Activated CD8-positive, alpha-beta memory T cell treated with anti-CD3 and anti-CD28 coated beads, Interleukin-2, amount 10 ng/mL, durations not matched to agents 7 days and 5 days (primary cell): ENCODE data around the gene MT1E. TPM values are rescaled to one million over a fixed set of nuclear protein-coding genes. Genes with fewer than 3 reads are reported as not detected.

Source experiments
- ATAC-seq: fragments of 150-1000 bp; cut with Tn5 transposase; one replicate; pipeline ENCODE4 v1.10.0; 2021; ENCODE audit warnings: moderate library complexity
- CTCF ChIA-PET: fragments of 350-600 bp; sonication (Branson Sonifier 250); formaldehyde crosslinking; loops from one replicate; lab custom pipeline; 2021; ENCODE audit warnings: antibody characterized with exemption; lab: Charles Lee
- DNase-seq: peaks from one replicate; pipeline ENCODE4 v3.0.0-alpha.2; 2020
- H3K27ac Mint-ChIP-seq: one replicate; pipeline ENCODE4 v1.8.0; 2021; ENCODE audit warnings: mild to moderate bottlenecking, mixed read lengths
- H3K27me3 Mint-ChIP-seq: one replicate; pipeline ENCODE4 v1.8.0; 2021; ENCODE audit warnings: mixed read lengths
- H3K36me3 Mint-ChIP-seq: one replicate; pipeline ENCODE4 v1.8.0; 2021; ENCODE audit warnings: mild to moderate bottlenecking, mixed read lengths
- H3K4me1 Mint-ChIP-seq: one replicate; pipeline ENCODE4 v1.8.0; 2021; ENCODE audit warnings: mixed read lengths
- H3K4me3 Mint-ChIP-seq: one replicate; pipeline ENCODE4 v1.8.0; 2021; ENCODE audit warnings: mild to moderate bottlenecking, moderate library complexity, mixed read lengths
- H3K9me3 Mint-ChIP-seq: one replicate; pipeline ENCODE4 v1.8.0; 2022; ENCODE audit warnings: low read depth, mixed read lengths
- total RNA-seq, 2 experiments: library from RNA; stranded (reverse); gene quantifications; one replicate each; pipeline ENCODE4 v1.2.3, GENCODE V29; 2021

MT1E gene
- total RNA-seq, 2 experiments from 2014 or later = 41.2 to 54.1 TPM

DNA sequence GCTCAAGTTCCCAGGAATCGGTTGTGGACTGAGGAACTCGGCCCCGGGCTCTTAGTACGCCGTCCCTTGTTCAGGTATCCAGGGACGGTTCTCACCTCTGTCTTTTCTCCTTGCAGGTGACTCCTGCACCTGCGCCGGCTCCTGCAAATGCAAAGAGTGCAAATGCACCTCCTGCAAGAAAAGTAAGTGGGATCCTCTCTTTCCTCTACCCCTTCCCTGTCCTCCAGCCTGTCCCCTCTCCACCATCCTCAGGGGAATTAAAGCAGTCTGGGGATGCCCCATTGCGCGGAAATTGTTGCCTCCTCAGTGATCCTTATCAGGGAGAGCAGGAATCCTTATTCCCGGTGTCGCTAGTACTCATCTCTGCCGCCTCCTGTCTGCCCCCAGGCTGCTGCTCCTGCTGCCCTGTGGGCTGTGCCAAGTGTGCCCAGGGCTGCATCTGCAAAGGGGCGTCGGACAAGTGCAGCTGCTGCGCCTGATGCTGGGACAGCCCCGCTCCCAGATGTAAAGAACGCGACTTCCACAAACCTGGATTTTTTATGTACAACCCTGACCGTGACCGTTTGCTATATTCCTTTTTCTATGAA, 16.6 kb upstream of the MT1E start:
- no peak for ATAC-seq
- no peak for DNase-seq
- CTCF ChIA-PET = interaction anchor here (1.5 to 3.9 kb wide), 4 partner anchors 8 to 93 kb away, joined by 3 to 15 read pairs (median 8); no protein-coding TSS in a partner anchor

GRCh38 chr16:56609463-56609921, 16.1 kb upstream of the MT1E start:
- H3K27me3 Mint-ChIP-seq = no peaks in the 10 kb centered on the region
- H3K9me3 Mint-ChIP-seq = no peaks in the 10 kb centered on the region
- CTCF ChIA-PET = interaction anchor here (0.8 to 3.9 kb wide), 5 partner anchors 9 to 92 kb away, joined by 3 to 15 read pairs (median 6); no protein-coding TSS in a partner anchor
- peaks cover 59% of the 10 kb centered on the region for H3K4me1 Mint-ChIP-seq
- peak; percentile 46 for ATAC-seq
- peak overlapping the region; percentile 95 for H3K4me3 Mint-ChIP-seq
- peak; percentile 83 for DNase-seq
- no peaks in the 10 kb centered on the region for H3K36me3 Mint-ChIP-seq
- H3K27ac Mint-ChIP-seq = peak overlapping the region; percentile 94

More for the DNA sequence above, 16.6 kb upstream of the MT1E start:
- no peaks in the 10 kb centered on the region for H3K36me3 Mint-ChIP-seq
- H3K27ac Mint-ChIP-seq = peak overlapping the region; percentile 94
- no peaks in the 10 kb centered on the region for H3K27me3 Mint-ChIP-seq
- peaks cover 54% of the 10 kb centered on the region for H3K4me1 Mint-ChIP-seq
- no peaks in the 10 kb centered on the region for H3K9me3 Mint-ChIP-seq
- peak overlapping the region; percentile 95 for H3K4me3 Mint-ChIP-seq

DNA sequence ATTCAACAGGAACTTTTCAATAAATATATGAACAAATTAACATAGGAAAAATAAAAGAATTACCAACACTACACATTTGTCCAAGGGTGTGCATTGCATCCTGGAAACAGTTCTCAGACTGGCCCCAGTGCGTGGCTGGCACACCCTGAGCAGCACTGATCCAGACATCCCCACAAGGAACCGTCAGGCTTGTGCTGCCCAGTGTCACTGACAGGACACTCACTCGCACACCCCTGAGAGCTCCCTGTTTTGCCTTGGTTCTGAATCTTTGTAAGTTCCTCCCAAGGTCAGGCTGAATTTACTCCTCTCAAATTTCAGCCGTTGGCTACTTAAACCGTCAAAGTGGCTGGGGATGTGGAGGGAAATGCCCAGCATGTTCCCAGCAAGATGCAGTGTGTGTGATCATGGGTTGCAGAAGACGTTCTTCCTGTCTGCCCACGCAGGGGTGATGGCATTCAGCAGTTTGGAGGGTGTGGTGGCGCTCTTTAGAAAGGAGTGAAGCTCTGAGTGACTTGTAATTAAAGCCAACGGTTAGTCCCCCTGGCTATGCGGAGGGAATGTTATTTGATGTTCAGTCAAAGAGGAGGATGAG, 15.5 kb upstream of the MT1E start:
- H3K4me3 Mint-ChIP-seq = peak overlapping the region; percentile 95
- no peaks in the 10 kb centered on the region for H3K9me3 Mint-ChIP-seq
- H3K36me3 Mint-ChIP-seq = no peaks in the 10 kb centered on the region
- CTCF ChIA-PET = interaction anchor here (0.8 to 2.7 kb wide), 3 partner anchors 9 to 92 kb away, joined by 3 to 10 read pairs (median 6); no protein-coding TSS in a partner anchor
- ATAC-seq (peak; percentile 17), DNase-seq (peak; percentile 75)
- H3K4me1 Mint-ChIP-seq = peaks cover 66% of the 10 kb centered on the region
- H3K27me3 Mint-ChIP-seq = no peaks in the 10 kb centered on the region
- H3K27ac Mint-ChIP-seq = peak overlapping the region; percentile 94

DNA sequence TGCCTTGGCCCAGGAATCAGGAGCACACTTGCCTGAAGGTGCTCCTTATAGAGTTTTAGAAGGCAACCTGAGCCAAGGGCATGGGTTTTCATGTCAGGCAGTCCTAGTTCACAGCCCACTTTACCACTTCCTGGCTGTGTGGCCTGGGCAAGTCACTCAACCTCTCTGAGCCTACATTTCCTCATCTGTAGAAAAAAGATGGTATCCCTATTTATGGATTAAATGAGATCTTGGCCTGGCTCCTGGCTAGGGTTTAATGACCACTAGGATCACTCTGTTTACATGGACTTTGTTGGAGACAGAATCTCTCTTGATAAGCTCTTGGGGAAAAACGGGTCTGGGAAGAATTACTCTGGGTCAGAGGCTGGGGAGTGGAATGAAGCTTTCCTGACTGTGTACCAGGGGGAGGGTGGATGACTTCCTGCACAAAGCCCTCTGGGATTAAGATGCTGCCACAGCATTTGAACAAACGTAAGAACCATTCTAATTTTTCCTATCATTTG, 14.9 kb upstream of the MT1E start:
- DNase-seq = peak; percentile 74

GRCh38 chr16:56611281-56611833, 14.2 kb upstream of the MT1E start:
- Mint-ChIP-seq H3K36me3 (no peaks in the 10 kb centered on the region), H3K4me1 (peaks cover 71% of the 10 kb centered on the region), H3K4me3 (no peak overlapping the region), H3K27ac (peak overlapping the region; percentile 58), H3K9me3 (no peaks in the 10 kb centered on the region), H3K27me3 (no peaks in the 10 kb centered on the region)
- no peak for DNase-seq
- ATAC-seq = no peak
- CTCF ChIA-PET = interaction anchor here (1.9 to 4.1 kb wide), 4 partner anchors 11 to 90 kb away, joined by 6 to 12 read pairs (median 8); partner anchors contain the start of gene MT1E

More for the DNA sequence above, 14.9 kb upstream of the MT1E start:
- H3K9me3 Mint-ChIP-seq = no peaks in the 10 kb centered on the region
- no peaks in the 10 kb centered on the region for H3K36me3 Mint-ChIP-seq
- H3K4me1 Mint-ChIP-seq = peaks cover 69% of the 10 kb centered on the region
- peak overlapping the region; percentile 94 for H3K27ac Mint-ChIP-seq
- CTCF ChIA-PET = interaction anchor here (2.0 to 4.1 kb wide), 4 partner anchors 10 to 91 kb away, joined by 6 to 12 read pairs (median 9); no protein-coding TSS in a partner anchor
- no peaks in the 10 kb centered on the region for H3K27me3 Mint-ChIP-seq
- H3K4me3 Mint-ChIP-seq = peak overlapping the region; percentile 95
- ATAC-seq = no peak

DNA sequence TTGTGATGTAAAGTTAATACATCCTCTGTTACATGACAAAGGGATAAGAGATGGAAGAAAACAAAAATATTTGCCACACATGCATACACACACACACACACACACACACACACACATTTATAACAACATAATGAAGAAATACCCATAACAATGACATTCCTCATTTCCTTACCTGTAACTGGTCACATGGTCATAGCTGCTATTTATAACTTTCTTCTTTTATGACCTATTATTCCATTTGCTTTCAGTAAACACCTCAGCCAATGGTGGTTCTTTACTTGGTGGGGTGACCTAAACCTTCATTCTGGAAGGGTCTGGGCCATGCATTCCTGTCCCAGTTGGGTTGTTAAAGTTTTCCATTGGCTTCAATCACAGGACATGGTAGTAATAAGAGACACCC, 11.9 kb upstream of the MT1E start:
- no peak for ATAC-seq
- Mint-ChIP-seq H3K27ac (no peak overlapping the region), H3K36me3 (no peaks in the 10 kb centered on the region), H3K27me3 (peaks cover 14% of the 10 kb centered on the region), H3K4me1 (peaks cover 67% of the 10 kb centered on the region), H3K9me3 (no peaks in the 10 kb centered on the region), H3K4me3 (no peak overlapping the region)
- no peak for DNase-seq
- CTCF ChIA-PET = interaction anchor here (4.1 kb wide), 1 partner anchor 37 kb away, joined by 12 read pairs; no protein-coding TSS in a partner anchor

GRCh38 chr16:56614549-56614991, 11.0 kb upstream of the MT1E start:
- no peaks in the 10 kb centered on the region for H3K36me3 Mint-ChIP-seq
- peaks cover 20% of the 10 kb centered on the region for H3K27me3 Mint-ChIP-seq
- peak overlapping the region; percentile 73 for H3K27ac Mint-ChIP-seq
- DNase-seq (peak; percentile 57), ATAC-seq (peak; percentile 57)
- no peaks in the 10 kb centered on the region for H3K9me3 Mint-ChIP-seq
- CTCF ChIA-PET = interaction anchor here (0.9 to 4.1 kb wide), 3 partner anchors 14 to 832 kb away, joined by 3 to 12 read pairs (median 3); no protein-coding TSS in a partner anchor
- H3K4me1 Mint-ChIP-seq = peaks cover 65% of the 10 kb centered on the region
- no peak overlapping the region for H3K4me3 Mint-ChIP-seq

DNA sequence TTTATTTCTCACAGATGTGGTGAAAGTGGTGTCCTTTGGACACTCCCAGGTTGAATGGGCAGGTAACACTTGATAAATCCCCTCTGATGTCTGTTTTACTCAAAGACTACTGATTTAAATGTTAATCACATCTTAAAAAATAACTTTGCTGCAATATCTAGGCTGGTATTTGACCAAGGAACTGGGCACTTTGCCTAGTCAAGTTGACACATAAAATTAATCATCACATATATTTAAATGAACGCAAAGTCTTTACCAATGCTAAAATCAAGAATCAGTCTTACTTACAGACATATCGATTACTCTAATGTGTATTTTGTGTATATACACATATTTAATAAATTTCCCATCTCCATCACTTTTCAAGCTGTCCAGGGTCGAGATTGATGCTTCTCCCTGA, 10.2 kb upstream of the MT1E start:
- ATAC-seq = no peak
- peaks cover 59% of the 10 kb centered on the region for H3K4me1 Mint-ChIP-seq
- DNase-seq = no peak
- peaks cover 23% of the 10 kb centered on the region for H3K27me3 Mint-ChIP-seq
- CTCF ChIA-PET = interaction anchor here (0.9 to 1.0 kb wide), 2 partner anchors 15 to 831 kb away, joined by 3 read pairs; no protein-coding TSS in a partner anchor
- H3K9me3 Mint-ChIP-seq = no peaks in the 10 kb centered on the region
- no peaks in the 10 kb centered on the region for H3K36me3 Mint-ChIP-seq
- no peak overlapping the region for H3K4me3 Mint-ChIP-seq
- H3K27ac Mint-ChIP-seq = no peak overlapping the region

DNA sequence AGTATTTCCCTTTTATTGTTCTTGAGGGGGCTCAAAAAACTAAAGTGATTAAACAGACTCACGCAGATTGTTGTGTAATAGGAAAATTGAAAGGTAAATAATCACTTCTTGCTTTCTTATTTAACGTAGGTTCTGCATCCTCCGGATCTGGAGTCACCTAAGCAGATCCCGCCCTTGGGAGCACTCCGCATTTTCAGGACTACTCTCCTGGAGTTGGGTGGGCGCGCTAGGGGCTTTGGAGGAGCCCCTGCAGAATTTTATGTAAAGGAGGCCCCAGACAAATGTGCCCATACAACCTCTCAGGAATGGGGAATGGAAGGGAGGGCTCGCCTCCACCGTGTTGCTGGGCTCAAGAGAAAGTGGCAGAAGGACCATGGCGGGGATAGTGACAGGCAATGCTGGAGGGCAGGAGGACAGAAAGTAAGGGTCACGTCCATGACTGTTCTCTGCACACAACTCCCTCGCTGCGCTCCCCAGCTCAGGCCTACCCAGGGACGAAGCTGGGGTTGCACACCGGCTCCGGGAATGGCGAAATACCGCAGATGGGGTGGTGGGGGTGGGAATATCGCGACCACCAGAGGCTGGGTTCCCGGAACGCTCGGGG, 8.9 kb upstream of the MT1E start:
- DNase-seq (no peak), ATAC-seq (no peak)
- Mint-ChIP-seq H3K9me3 (no peaks in the 10 kb centered on the region), H3K27ac (no peak overlapping the region), H3K27me3 (peaks cover 26% of the 10 kb centered on the region), H3K4me3 (peak overlapping the region; percentile 54), H3K4me1 (peaks cover 45% of the 10 kb centered on the region), H3K36me3 (no peaks in the 10 kb centered on the region)
- CTCF ChIA-PET = interaction anchor here (1.6 kb wide), 1 partner anchor 27 kb away, joined by 3 read pairs; no protein-coding TSS in a partner anchor

- peak; percentile 78 for DNase-seq
- no peaks in the 10 kb centered on the region for H3K9me3 Mint-ChIP-seq
- no peaks in the 10 kb centered on the region for H3K36me3 Mint-ChIP-seq
- CTCF ChIA-PET = interaction anchor here (1.1 to 1.6 kb wide), 3 partner anchors 8 to 26 kb away, joined by 3 to 6 read pairs (median 4); partner anchors contain the start of gene MT2A
- peak overlapping the region; percentile 54 for H3K4me3 Mint-ChIP-seq
- H3K27me3 Mint-ChIP-seq = peaks cover 28% of the 10 kb centered on the region
- H3K4me1 Mint-ChIP-seq = peaks cover 42% of the 10 kb centered on the region
- H3K27ac Mint-ChIP-seq = no peak overlapping the region
- peak; percentile 88 for ATAC-seq
These were observed 8.1 kb upstream of the MT1E start for GRCh38 chr16:56617212-56618085.

DNA sequence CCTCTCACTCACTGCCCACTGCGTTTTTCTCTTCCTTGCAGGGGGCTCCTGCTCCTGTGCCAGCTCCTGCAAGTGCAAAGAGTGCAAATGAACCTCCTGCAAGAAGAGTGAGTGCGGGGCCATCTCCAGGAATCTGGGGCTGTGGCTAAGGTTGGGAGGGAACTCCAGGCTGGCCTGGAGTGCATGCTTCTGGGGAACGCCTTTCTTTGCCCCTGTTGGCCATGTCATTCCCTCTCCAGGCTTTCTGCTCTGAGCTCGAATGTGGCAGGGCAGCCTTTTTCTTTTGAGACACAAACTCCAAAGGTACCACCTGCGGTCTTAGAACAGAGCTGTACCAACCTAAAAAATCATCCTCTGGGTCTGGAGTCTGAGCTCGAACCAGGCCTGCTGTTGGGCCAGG, 7.4 kb upstream of the MT1E start:
- peaks cover 39% of the 10 kb centered on the region for H3K4me1 Mint-ChIP-seq
- H3K27ac Mint-ChIP-seq = no peak overlapping the region
- H3K9me3 Mint-ChIP-seq = no peaks in the 10 kb centered on the region
- peaks cover 28% of the 10 kb centered on the region for H3K27me3 Mint-ChIP-seq
- ATAC-seq (no peak), DNase-seq (no peak)
- H3K4me3 Mint-ChIP-seq = peak overlapping the region; percentile 54
- CTCF ChIA-PET = interaction anchor here (1.1 to 1.6 kb wide), 3 partner anchors 9 to 26 kb away, joined by 3 to 6 read pairs (median 4); partner anchors contain the start of gene MT2A
- no peaks in the 10 kb centered on the region for H3K36me3 Mint-ChIP-seq

GRCh38 chr16:56620339-56620897, 5.2 kb upstream of the MT1E start:
- Mint-ChIP-seq H3K36me3 (no peaks in the 10 kb centered on the region), H3K9me3 (no peaks in the 10 kb centered on the region), H3K27me3 (peaks cover 37% of the 10 kb centered on the region), H3K27ac (no peak overlapping the region), H3K4me1 (peaks cover 24% of the 10 kb centered on the region), H3K4me3 (no peak overlapping the region)
- CTCF ChIA-PET = no interaction called here
- DNase-seq (no peak), ATAC-seq (no peak)
